SJCRH30 (cell line): ENCODE measurements around the gene MYH14. TPM values are rescaled to one million over a fixed set of nuclear protein-coding genes. Genes with fewer than 3 reads are reported as not detected.

Experiments
- DNase-seq, 2 experiments: peaks; one replicate each; pipeline ENCODE4 v3.0.0-alpha.2; 2015 to 2020
- H3K27ac ChIP-seq: fragments of 250-450 bp; sonication (Bioruptor Pico); 2 replicates; pipeline ENCODE4 v1.5.1; 2020; ENCODE audit warnings: mild to moderate bottlenecking, moderate library complexity
- H3K27me3 ChIP-seq: fragments of 250-450 bp; sonication (Bioruptor Pico); 2 replicates; pipeline ENCODE4 v1.5.1; 2020; ENCODE audit warnings: mild to moderate bottlenecking, moderate library complexity
- H3K36me3 ChIP-seq: fragments of 250-450 bp; sonication (Bioruptor Pico); 2 replicates; pipeline ENCODE4 v1.5.1; 2020; ENCODE audit warnings: mild to moderate bottlenecking, moderate library complexity
- H3K4me1 ChIP-seq: fragments of 250-450 bp; sonication (Bioruptor Pico); 2 replicates; pipeline ENCODE4 v1.5.1; 2020; ENCODE audit warnings: mild to moderate bottlenecking, moderate library complexity
- H3K4me3 ChIP-seq: fragments of 250-450 bp; sonication (Bioruptor Pico); 2 replicates; pipeline ENCODE4 v1.5.1; 2020; ENCODE audit warnings: mild to moderate bottlenecking, moderate library complexity
- H3K9me3 ChIP-seq: fragments of 250-450 bp; sonication (Bioruptor Pico); replicated peaks from 2 replicates; pipeline ENCODE4 v1.5.1; 2020; ENCODE audit warnings: mild to moderate bottlenecking, moderate library complexity
- total RNA-seq: library from RNA; depleted of rRNA; stranded (reverse); fragments of >200 nt; shearing (Covaris generic); gene quantifications from 2 replicates; pipeline ENCODE4 v1.2.3, GENCODE V29; 2014

The MYH14 gene
- total RNA-seq, 1 experiment from 2014 or later = 25.7 TPM

GRCh38 chr19:50204081-50204428 lies 633 bp downstream of the MYH14 start:
- Histone ChIP-seq H3K27ac (peak overlapping the region; percentile 69; the same call in 1 of the 2 replicates), H3K4me3 (peak overlapping the region; percentile 70), H3K36me3 (no peaks in the 10 kb centered on the region), H3K4me1 (peaks cover 14% of the 10 kb centered on the region), H3K9me3 (no peaks in the 10 kb centered on the region), H3K27me3 (no peaks in the 10 kb centered on the region)
- no peak for DNase-seq

GRCh38 chr19:50204811-50205675 lies 1.6 kb downstream of the MYH14 start:
- Histone ChIP-seq H3K27ac (no peak overlapping the region), H3K27me3 (no peaks in the 10 kb centered on the region), H3K4me3 (no peak overlapping the region), H3K4me1 (peaks cover 5% of the 10 kb centered on the region; the same call in 1 of the 2 replicates), H3K9me3 (no peaks in the 10 kb centered on the region), H3K36me3 (no peaks in the 10 kb centered on the region)
- DNase-seq = no peak

GRCh38 chr19:50205681-50206138 lies 2.3 kb downstream of the MYH14 start:
- H3K4me1 ChIP-seq = peaks cover 5% of the 10 kb centered on the region; the same call in 1 of the 2 replicates
- H3K27me3 ChIP-seq = no peaks in the 10 kb centered on the region
- H3K36me3 ChIP-seq = peaks cover 3% of the 10 kb centered on the region
- H3K4me3 ChIP-seq = no peak overlapping the region
- DNase-seq = no peak
- H3K27ac ChIP-seq = no peak overlapping the region
- no peaks in the 10 kb centered on the region for H3K9me3 ChIP-seq

GRCh38 chr19:50206191-50206590 lies 2.8 kb downstream of the MYH14 start:
- H3K4me3 ChIP-seq = no peak overlapping the region
- no peaks in the 10 kb centered on the region for H3K27me3 ChIP-seq
- peaks cover 8% of the 10 kb centered on the region for H3K36me3 ChIP-seq
- peaks cover 5% of the 10 kb centered on the region; the same call in 1 of the 2 replicates for H3K4me1 ChIP-seq
- H3K27ac ChIP-seq = no peak overlapping the region
- DNase-seq = no peak
- H3K9me3 ChIP-seq = no peaks in the 10 kb centered on the region

GRCh38 chr19:50207730-50208129 lies 4.3 kb downstream of the MYH14 start:
- H3K36me3 ChIP-seq = peaks cover 20% of the 10 kb centered on the region
- H3K4me1 ChIP-seq = peaks cover under 1% of the 10 kb centered on the region; the same call in 1 of the 2 replicates
- 0 out of 2 replicates have a peak, but pooled peaks cover 6% of the 10 kb centered on the region for H3K9me3 ChIP-seq
- no peak for DNase-seq
- no peak overlapping the region for H3K27ac ChIP-seq
- no peak overlapping the region for H3K4me3 ChIP-seq
- H3K27me3 ChIP-seq = no peaks in the 10 kb centered on the region

GRCh38 chr19:50209131-50209530 lies 5.7 kb downstream of the MYH14 start:
- Histone ChIP-seq H3K27me3 (no peaks in the 10 kb centered on the region), H3K27ac (no peak overlapping the region), H3K9me3 (0 out of 2 replicates have a peak, but pooled peaks cover 6% of the 10 kb centered on the region), H3K4me3 (no peak overlapping the region), H3K4me1 (no peaks in the 10 kb centered on the region), H3K36me3 (peaks cover 27% of the 10 kb centered on the region)
- DNase-seq = no peak

GRCh38 chr19:50210425-50210824 lies 7.0 kb downstream of the MYH14 start:
- H3K27ac ChIP-seq = no peak overlapping the region

GRCh38 chr19:50213925-50214324 lies 10.5 kb downstream of the MYH14 start:
- 0 out of 2 replicates have a peak, but pooled peaks cover 6% of the 10 kb centered on the region for H3K9me3 ChIP-seq
- no peak overlapping the region for H3K4me3 ChIP-seq
- H3K27ac ChIP-seq = no peak overlapping the region
- H3K36me3 ChIP-seq = peaks cover 36% of the 10 kb centered on the region
- DNase-seq = no peak
- no peaks in the 10 kb centered on the region; the same call in 1 of the 2 replicates for H3K4me1 ChIP-seq
- H3K27me3 ChIP-seq = no peaks in the 10 kb centered on the region

More at GRCh38 chr19:50210425-50210824, 7.0 kb downstream of the MYH14 start:
- H3K27me3 ChIP-seq = no peaks in the 10 kb centered on the region
- no peak overlapping the region for H3K4me3 ChIP-seq
- no peak for DNase-seq
- 0 out of 2 replicates have a peak, but pooled peaks cover 6% of the 10 kb centered on the region for H3K9me3 ChIP-seq
- H3K36me3 ChIP-seq = peaks cover 29% of the 10 kb centered on the region
- no peaks in the 10 kb centered on the region; the same call in 1 of the 2 replicates for H3K4me1 ChIP-seq

GRCh38 chr19:50214699-50215543 lies 11.5 kb downstream of the MYH14 start:
- peak; percentile 69 to 71 for DNase-seq
- no peaks in the 10 kb centered on the region; the same call in 1 of the 2 replicates for H3K4me1 ChIP-seq
- 0 out of 2 replicates have a peak, but pooled peaks cover 6% of the 10 kb centered on the region for H3K9me3 ChIP-seq
- H3K27me3 ChIP-seq = no peaks in the 10 kb centered on the region
- H3K4me3 ChIP-seq = no peak overlapping the region
- peak overlapping the region; percentile 5; the same call in 1 of the 2 replicates for H3K27ac ChIP-seq
- peaks cover 36% of the 10 kb centered on the region for H3K36me3 ChIP-seq

- H3K9me3 ChIP-seq = 0 out of 2 replicates have a peak, but pooled peaks cover 6% of the 10 kb centered on the region
- H3K27me3 ChIP-seq = no peaks in the 10 kb centered on the region
- no peak for DNase-seq
- H3K4me1 ChIP-seq = no peaks in the 10 kb centered on the region; the same call in 1 of the 2 replicates
- no peak overlapping the region for H3K27ac ChIP-seq
- no peak overlapping the region for H3K4me3 ChIP-seq
- H3K36me3 ChIP-seq = peaks cover 31% of the 10 kb centered on the region
Measured at GRCh38 chr19:50215820-50216219, 12.4 kb downstream of the MYH14 start.

- H3K36me3 ChIP-seq = peaks cover 40% of the 10 kb centered on the region
- H3K4me1 ChIP-seq = no peaks in the 10 kb centered on the region
- H3K27ac ChIP-seq = no peak overlapping the region
- H3K9me3 ChIP-seq = 0 out of 2 replicates have a peak, but pooled peaks cover 3% of the 10 kb centered on the region
- no peak for DNase-seq
- no peaks in the 10 kb centered on the region for H3K27me3 ChIP-seq
- no peak overlapping the region for H3K4me3 ChIP-seq
Measured at GRCh38 chr19:50221087-50221486, 17.7 kb downstream of the MYH14 start.

GRCh38 chr19:50222691-50223438 lies 19.4 kb downstream of the MYH14 start:
- H3K9me3 ChIP-seq = 0 out of 2 replicates have a peak, but pooled peaks cover 3% of the 10 kb centered on the region
- peaks cover 35% of the 10 kb centered on the region for H3K36me3 ChIP-seq
- H3K27me3 ChIP-seq = no peaks in the 10 kb centered on the region
- no peak overlapping the region for H3K27ac ChIP-seq
- H3K4me3 ChIP-seq = no peak overlapping the region
- no peaks in the 10 kb centered on the region for H3K4me1 ChIP-seq
- DNase-seq = no peak

GRCh38 chr19:50223439-50223716 lies 20.0 kb downstream of the MYH14 start:
- DNase-seq = no peak
- H3K27ac ChIP-seq = no peak overlapping the region

More at GRCh38 chr19:50223439-50223716, 20.0 kb downstream of the MYH14 start:
- Histone ChIP-seq H3K9me3 (0 out of 2 replicates have a peak, but pooled peaks cover 3% of the 10 kb centered on the region), H3K4me1 (no peaks in the 10 kb centered on the region), H3K4me3 (no peak overlapping the region), H3K36me3 (peaks cover 34% of the 10 kb centered on the region), H3K27me3 (no peaks in the 10 kb centered on the region)
